Activated B cell treated with CpG ODN at 0.5 μM for 24 hours (primary cell): ENCODE results near the gene PRKAG2. TPM values are rescaled to one million over a fixed set of nuclear protein-coding genes. Genes with fewer than 3 reads are reported as not detected.

Experiments
- ATAC-seq: fragments of 200-7000 bp; cut with Tn5 transposase; one replicate; pipeline ENCODE4 v1.10.0; 2021; ENCODE audit warnings: low read depth, mild to moderate bottlenecking, moderate library complexity
- CTCF ChIA-PET: fragments of 350-600 bp; sonication (Branson Sonifier 250); formaldehyde crosslinking; loops from one replicate; lab custom pipeline; 2021; ENCODE audit warnings: antibody characterized with exemption; lab: Charles Lee
- POLR2A ChIA-PET: fragments of 350-600 bp; sonication (Branson Sonifier 250); formaldehyde crosslinking; loops from one replicate; lab custom pipeline; 2021; ENCODE audit warnings: antibody characterized with exemption; lab: Charles Lee
- DNase-seq: peaks from one replicate; pipeline ENCODE4 v3.0.0; 2022
- H3K27ac Mint-ChIP-seq: one replicate; pipeline ENCODE4 v1.8.0; 2020; ENCODE audit warnings: mixed read lengths
- H3K27me3 Mint-ChIP-seq: one replicate; pipeline ENCODE4 v1.8.0; 2021; ENCODE audit warnings: mixed read lengths
- H3K36me3 Mint-ChIP-seq: one replicate; pipeline ENCODE4 v1.8.0; 2021; ENCODE audit warnings: low read depth, mixed read lengths
- H3K4me1 Mint-ChIP-seq: one replicate; pipeline ENCODE4 v1.8.0; 2021; ENCODE audit warnings: mixed read lengths
- H3K4me3 Mint-ChIP-seq: one replicate; pipeline ENCODE4 v1.8.0; 2020; ENCODE audit warnings: mild to moderate bottlenecking, mixed read lengths
- H3K9me3 Mint-ChIP-seq: one replicate; pipeline ENCODE4 v1.8.0; 2020; ENCODE audit warnings: mixed read lengths
- intact Hi-C: fragments of 100-400 bp; cut with micrococcal nuclease; formaldehyde crosslinking; loops from one replicate; pipeline ENCODE4 v1.15.1; 2024
- total RNA-seq: library from RNA; stranded (reverse); gene quantifications from 2 replicates; pipeline ENCODE4 v1.2.3, GENCODE V29; 2022
- TF ChIP-seq, protein P1 (sequence below): fragments of 200-600 bp; IDR thresholded peaks from one replicate; pipeline ENCODE4 v1.8.0; 2022; ENCODE audit warnings: antibody characterized with exemption, mild to moderate bottlenecking

Gene PRKAG2
- total RNA-seq, 1 donor from 2014 or later: 19.7 TPM

DNA sequence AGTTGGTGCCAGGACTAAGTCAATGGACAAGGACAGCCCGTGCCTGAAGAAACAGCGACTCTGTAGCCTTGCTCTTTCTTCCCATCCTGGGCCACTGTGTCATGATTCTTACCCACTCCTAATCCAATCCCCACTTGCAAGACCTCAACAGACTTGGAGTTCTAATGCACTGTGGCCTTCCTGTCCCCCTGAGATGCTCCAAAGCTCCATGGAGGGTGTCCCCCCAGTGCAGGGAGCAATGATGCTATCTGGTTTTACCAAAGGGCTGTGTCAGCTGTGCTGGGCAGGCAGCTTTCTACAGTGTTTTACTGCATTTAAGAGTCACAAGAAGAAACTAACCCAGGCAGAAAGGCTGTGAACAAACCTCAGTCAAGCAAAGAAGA is 108.1 kb downstream of the PRKAG2 start:
- TF ChIP-seq, protein P1, sequence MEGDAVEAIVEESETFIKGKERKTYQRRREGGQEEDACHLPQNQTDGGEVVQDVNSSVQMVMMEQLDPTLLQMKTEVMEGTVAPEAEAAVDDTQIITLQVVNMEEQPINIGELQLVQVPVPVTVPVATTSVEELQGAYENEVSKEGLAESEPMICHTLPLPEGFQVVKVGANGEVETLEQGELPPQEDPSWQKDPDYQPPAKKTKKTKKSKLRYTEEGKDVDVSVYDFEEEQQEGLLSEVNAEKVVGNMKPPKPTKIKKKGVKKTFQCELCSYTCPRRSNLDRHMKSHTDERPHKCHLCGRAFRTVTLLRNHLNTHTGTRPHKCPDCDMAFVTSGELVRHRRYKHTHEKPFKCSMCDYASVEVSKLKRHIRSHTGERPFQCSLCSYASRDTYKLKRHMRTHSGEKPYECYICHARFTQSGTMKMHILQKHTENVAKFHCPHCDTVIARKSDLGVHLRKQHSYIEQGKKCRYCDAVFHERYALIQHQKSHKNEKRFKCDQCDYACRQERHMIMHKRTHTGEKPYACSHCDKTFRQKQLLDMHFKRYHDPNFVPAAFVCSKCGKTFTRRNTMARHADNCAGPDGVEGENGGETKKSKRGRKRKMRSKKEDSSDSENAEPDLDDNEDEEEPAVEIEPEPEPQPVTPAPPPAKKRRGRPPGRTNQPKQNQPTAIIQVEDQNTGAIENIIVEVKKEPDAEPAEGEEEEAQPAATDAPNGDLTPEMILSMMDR: no peak
- CTCF ChIA-PET: no interaction called here
- Mint-ChIP-seq H3K27ac (no peak overlapping the region), H3K36me3 (peaks cover 46% of the 10 kb centered on the region), H3K27me3 (no peaks in the 10 kb centered on the region), H3K9me3 (peaks cover 2% of the 10 kb centered on the region), H3K4me3 (no peak overlapping the region), H3K4me1 (peaks cover 4% of the 10 kb centered on the region)
- no peak for DNase-seq
- no peak for ATAC-seq
- POLR2A ChIA-PET: no interaction called here
- intact Hi-C loops: no loop called here

DNA sequence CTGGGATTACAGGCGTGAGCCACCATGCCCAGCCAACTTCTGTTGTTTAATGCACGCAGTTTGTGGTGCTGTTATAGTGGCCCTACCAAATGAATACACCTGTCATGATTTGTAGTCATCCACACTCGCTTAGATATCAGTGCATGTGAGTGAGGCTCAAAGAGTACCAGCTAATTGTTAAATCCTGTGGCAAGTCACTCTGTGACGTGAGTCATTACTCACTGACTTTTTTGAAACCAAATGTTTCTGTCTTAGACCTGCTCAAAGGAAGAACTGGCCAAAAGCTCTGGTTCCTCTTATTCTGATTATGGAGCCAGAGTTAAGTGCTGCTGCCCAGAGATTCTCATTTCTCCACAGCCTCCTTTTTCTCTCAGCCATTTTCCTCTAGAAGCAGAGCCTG is 109.4 kb downstream of the PRKAG2 start:
- no peak for DNase-seq
- ChIA-PET POLR2A (no interaction called here), CTCF (interaction anchor here (1.0 kb wide), 1 partner anchor 8 kb away, joined by 7 read pairs; no protein-coding TSS in a partner anchor)
- H3K4me3 Mint-ChIP-seq: no peak overlapping the region
- no peak for ATAC-seq
- H3K4me1 Mint-ChIP-seq: peaks cover 4% of the 10 kb centered on the region
- TF ChIP-seq, protein P1: no peak
- no peak overlapping the region for H3K27ac Mint-ChIP-seq
- H3K36me3 Mint-ChIP-seq: peaks cover 43% of the 10 kb centered on the region
- intact Hi-C loops: no loop called here
- no peaks in the 10 kb centered on the region for H3K27me3 Mint-ChIP-seq
- peaks cover 2% of the 10 kb centered on the region for H3K9me3 Mint-ChIP-seq

DNA sequence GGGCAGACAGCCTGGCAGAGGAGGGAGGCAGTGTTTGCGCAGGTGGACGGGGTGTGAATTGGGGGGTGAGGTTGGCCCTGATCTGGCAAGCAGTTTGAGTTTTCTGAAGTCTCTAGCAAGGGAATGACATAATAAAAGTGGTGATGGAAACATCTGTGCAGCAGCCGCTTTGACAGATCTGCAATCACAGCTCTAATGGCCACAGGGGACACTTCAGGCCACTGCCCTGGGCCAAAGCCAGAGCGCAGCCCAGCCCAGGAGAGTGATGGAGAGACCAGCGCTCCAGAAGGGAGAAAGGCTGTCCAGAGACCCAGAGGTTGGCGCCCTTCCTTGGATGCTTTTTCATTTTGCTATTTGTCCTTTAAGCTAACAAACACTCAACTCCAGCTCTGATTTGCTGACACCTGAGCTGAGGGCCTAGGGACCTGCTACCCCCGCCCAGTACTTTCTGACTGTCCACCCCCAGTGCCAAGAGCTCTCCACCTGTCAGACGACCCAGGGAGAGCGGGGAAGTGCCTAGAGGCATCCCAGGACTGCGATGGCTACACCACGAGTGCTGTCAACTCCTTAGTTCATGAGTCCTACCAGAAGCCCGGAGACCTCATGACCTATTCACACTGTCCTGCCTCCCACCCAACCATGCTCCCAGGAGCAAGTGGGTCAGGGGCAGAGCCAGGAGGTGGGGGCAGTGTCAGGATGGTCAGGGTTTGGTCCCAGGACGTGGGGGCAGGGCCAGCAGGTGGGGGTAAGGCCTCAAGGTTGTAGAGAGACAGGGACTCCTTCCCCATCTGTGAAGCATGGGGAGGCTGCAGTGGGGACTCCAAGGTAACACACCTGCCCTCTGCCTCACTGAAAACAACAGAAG is 112.6 kb downstream of the PRKAG2 start:
- POLR2A ChIA-PET: no interaction called here

DNA sequence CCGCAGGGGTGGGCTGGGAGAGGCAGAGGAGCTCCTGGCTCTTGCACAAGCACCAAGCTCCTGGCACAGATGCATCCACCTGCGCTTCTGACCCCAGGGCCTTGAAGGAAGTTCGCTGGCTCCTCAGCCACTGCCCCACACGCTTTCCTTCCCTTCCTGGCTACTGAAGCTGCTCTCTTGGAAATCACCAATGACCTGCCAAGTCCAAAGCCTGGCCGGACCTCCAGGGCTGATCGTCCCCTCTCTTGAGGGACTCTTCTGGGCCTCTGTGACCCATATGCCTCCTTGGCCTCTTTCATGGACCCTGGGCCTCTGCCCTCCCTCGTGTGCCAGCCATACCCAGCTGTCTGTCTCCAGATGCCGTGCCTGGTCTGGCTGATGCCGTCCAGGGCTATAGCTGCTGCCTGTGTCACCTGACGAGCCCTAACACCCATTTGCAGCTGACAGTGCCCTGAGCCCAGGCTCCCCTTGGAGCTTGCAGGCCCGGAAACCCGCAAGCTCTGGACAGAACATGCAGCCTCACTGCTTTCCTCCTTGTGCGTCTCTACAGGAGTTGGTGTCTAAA is 113.4 kb downstream of the PRKAG2 start:
- Mint-ChIP-seq H3K4me1 (no peaks in the 10 kb centered on the region), H3K27ac (no peak overlapping the region), H3K36me3 (peaks cover 29% of the 10 kb centered on the region), H3K4me3 (no peak overlapping the region), H3K27me3 (no peaks in the 10 kb centered on the region), H3K9me3 (peaks cover 2% of the 10 kb centered on the region)
- ATAC-seq (no peak), DNase-seq (no peak)
- TF ChIP-seq, protein P1: no peak
- CTCF ChIA-PET: interaction anchor here (1.8 kb wide), 1 partner anchor 20 kb away, joined by 5 read pairs; no protein-coding TSS in a partner anchor
- intact Hi-C loops: no loop called here
- POLR2A ChIA-PET: no interaction called here

More for the DNA sequence above, 112.6 kb downstream of the PRKAG2 start:
- intact Hi-C loops: no loop called here
- no peak for ATAC-seq
- DNase-seq: no peak
- Mint-ChIP-seq H3K27me3 (no peaks in the 10 kb centered on the region), H3K4me3 (no peak overlapping the region), H3K4me1 (peaks cover 4% of the 10 kb centered on the region), H3K27ac (no peak overlapping the region), H3K9me3 (peaks cover 2% of the 10 kb centered on the region), H3K36me3 (peaks cover 35% of the 10 kb centered on the region)
- CTCF ChIA-PET: interaction anchor here (1.8 kb wide), 1 partner anchor 19 kb away, joined by 5 read pairs; no protein-coding TSS in a partner anchor
- TF ChIP-seq, protein P1: no peak

DNA sequence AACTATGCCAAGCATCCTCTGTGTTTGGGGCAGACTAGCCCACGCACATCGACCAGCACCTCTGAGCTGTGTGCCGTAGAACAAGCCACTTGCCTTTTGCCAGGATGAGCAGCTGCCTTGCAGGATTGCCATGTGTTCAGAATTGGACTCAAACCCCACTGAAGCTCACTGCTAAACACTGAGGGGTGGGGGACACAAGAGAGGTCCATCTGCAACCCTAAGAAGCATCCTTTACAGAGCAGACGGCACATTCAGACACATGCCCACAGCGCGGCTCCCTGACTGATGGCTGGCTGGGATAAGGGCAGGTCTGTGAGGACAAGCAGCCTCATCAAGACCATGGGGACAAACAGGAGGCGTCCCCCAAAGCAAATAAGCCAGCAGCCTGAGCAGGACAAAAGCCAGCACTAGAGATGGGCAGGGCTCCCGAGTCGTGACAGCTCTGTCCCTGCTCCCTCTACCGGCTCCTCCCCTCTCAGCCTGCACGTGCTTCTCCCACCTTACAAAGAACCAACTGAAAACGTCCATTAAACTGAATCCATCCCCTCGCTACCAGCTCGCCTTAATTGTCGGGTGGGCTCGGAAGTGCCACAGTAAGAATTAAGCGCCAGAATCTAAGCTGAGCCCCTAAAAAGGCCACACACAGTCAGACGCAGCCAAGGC is 114.2 kb downstream of the PRKAG2 start:
- no peak overlapping the region for H3K27ac Mint-ChIP-seq
- TF ChIP-seq, protein P1: no peak
- DNase-seq (no peak), ATAC-seq (no peak)
- no peak overlapping the region for H3K4me3 Mint-ChIP-seq
- H3K4me1 Mint-ChIP-seq: no peaks in the 10 kb centered on the region
- no peaks in the 10 kb centered on the region for H3K27me3 Mint-ChIP-seq
- peaks cover 2% of the 10 kb centered on the region for H3K9me3 Mint-ChIP-seq
- H3K36me3 Mint-ChIP-seq: peaks cover 27% of the 10 kb centered on the region
- intact Hi-C loops: no loop called here
- ChIA-PET POLR2A (no interaction called here), CTCF (interaction anchor here (1.8 kb wide), 1 partner anchor 20 kb away, joined by 5 read pairs; no protein-coding TSS in a partner anchor)
